ENCODE data around the gene PTGIR. TPM values are rescaled to one million over a fixed set of nuclear protein-coding genes. Genes with fewer than 3 reads are reported as not detected.

The PTGIR gene
- total and polyA plus RNA-seq, 2 donors (not counting 1 experiment from before 2014, with no cell fraction given) = 16.5 to 27.8 TPM

- H3K9me3 ChIP-seq (ENCODE audit: control insufficient read depth, insufficient read depth, low read depth, low read length) = no peaks in the 10 kb centered on the region
- TF ChIP-seq, protein P1, sequence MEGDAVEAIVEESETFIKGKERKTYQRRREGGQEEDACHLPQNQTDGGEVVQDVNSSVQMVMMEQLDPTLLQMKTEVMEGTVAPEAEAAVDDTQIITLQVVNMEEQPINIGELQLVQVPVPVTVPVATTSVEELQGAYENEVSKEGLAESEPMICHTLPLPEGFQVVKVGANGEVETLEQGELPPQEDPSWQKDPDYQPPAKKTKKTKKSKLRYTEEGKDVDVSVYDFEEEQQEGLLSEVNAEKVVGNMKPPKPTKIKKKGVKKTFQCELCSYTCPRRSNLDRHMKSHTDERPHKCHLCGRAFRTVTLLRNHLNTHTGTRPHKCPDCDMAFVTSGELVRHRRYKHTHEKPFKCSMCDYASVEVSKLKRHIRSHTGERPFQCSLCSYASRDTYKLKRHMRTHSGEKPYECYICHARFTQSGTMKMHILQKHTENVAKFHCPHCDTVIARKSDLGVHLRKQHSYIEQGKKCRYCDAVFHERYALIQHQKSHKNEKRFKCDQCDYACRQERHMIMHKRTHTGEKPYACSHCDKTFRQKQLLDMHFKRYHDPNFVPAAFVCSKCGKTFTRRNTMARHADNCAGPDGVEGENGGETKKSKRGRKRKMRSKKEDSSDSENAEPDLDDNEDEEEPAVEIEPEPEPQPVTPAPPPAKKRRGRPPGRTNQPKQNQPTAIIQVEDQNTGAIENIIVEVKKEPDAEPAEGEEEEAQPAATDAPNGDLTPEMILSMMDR (conservative IDR thresholded peaks at IDR 0.05 in 1 of 2, IDR thresholded peaks at IDR 0.05 in 1 of 2; ENCODE audit: low read depth in 1 of 2, low read length in 2 of 2) = no peak
- TF ChIP-seq EZH2 (IDR thresholded peaks at IDR 0.05; ENCODE audit: low read length, missing control alignments) = no peak
- H3K4me1 ChIP-seq (ENCODE audit: control insufficient read depth, extremely low read depth, insufficient read depth, low read length) = peaks cover 4% of the 10 kb centered on the region
- H3K27me3 ChIP-seq (ENCODE audit: control insufficient read depth, insufficient read depth, low read length) = no peaks in the 10 kb centered on the region
- no peak overlapping the region for H2AFZ ChIP-seq (ENCODE audit: low read length)
- H3K27ac ChIP-seq (ENCODE audit: insufficient read depth, low read length) = no peak overlapping the region
- peaks cover 41% of the 10 kb centered on the region for H3K36me3 ChIP-seq (ENCODE audit: control insufficient read depth, insufficient read depth, low read length)
- H3K4me3 ChIP-seq (replicated peaks in 1 of 4; ENCODE audit: control extremely low read depth in 1 of 4, insufficient read depth in 1 of 4, low read depth in 3 of 4, low read length in 4 of 4) = no peak overlapping the region
- no peak overlapping the region for H3K9ac ChIP-seq (ENCODE audit: insufficient read depth, low read length)
- no peaks in the 10 kb centered on the region for H4K20me1 ChIP-seq (ENCODE audit: control insufficient read depth, extremely low read depth, insufficient read depth, low read length)
- H3K79me2 ChIP-seq (ENCODE audit: control insufficient read depth, insufficient read depth, low read length) = peaks cover 18% of the 10 kb centered on the region
- DNase-seq (ENCODE audit: low read depth in 2 of 2) = no peak
- H3K4me2 ChIP-seq (ENCODE audit: extremely low read depth, insufficient read depth, low read length) = no peak overlapping the region
These were observed 14.5 kb downstream of the PTGIR start for GRCh38 chr19:46610413-46610775.

DNA sequence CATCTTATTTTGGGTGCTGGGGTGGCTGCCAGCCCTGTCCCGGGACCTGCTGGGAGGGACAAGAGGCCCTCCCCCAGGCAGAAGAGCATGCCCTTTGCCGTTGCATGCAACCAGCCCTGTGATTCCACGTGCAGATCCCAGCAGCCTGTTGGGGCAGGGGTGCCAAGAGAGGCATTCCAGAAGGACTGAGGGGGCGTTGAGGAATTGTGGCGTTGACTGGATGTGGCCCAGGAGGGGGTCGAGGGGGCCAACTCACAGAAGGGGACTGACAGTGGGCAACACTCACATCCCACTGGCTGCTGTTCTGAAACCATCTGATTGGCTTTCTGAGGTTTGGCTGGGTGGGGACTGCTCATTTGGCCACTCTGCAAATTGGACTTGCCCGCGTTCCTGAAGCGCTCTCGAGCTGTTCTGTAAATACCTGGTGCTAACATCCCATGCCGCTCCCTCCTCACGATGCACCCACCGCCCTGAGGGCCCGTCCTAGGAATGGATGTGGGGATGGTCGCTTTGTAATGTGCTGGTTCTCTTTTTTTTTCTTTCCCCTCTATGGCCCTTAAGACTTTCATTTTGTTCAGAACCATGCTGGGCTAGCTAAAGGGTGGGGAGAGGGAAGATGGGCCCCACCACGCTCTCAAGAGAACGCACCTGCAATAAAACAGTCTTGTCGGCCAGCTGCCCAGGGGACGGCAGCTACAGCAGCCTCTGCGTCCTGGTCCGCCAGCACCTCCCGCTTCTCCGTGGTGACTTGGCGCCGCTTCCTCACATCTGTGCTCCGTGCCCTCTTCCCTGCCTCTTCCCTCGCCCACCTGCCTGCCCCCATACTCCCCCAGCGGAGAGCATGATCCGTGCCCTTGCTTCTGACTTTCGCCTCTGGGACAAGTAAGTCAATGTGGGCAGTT is 15.1 kb downstream of the PTGIR start:
- TF ChIP-seq EZH2 (IDR thresholded peaks at IDR 0.05; ENCODE audit: low read length, missing control alignments) = no peak
- TF ChIP-seq, protein P1 (conservative IDR thresholded peaks at IDR 0.05 in 1 of 2, IDR thresholded peaks at IDR 0.05 in 1 of 2; ENCODE audit: low read depth in 1 of 2, low read length in 2 of 2) = no peak

DNA sequence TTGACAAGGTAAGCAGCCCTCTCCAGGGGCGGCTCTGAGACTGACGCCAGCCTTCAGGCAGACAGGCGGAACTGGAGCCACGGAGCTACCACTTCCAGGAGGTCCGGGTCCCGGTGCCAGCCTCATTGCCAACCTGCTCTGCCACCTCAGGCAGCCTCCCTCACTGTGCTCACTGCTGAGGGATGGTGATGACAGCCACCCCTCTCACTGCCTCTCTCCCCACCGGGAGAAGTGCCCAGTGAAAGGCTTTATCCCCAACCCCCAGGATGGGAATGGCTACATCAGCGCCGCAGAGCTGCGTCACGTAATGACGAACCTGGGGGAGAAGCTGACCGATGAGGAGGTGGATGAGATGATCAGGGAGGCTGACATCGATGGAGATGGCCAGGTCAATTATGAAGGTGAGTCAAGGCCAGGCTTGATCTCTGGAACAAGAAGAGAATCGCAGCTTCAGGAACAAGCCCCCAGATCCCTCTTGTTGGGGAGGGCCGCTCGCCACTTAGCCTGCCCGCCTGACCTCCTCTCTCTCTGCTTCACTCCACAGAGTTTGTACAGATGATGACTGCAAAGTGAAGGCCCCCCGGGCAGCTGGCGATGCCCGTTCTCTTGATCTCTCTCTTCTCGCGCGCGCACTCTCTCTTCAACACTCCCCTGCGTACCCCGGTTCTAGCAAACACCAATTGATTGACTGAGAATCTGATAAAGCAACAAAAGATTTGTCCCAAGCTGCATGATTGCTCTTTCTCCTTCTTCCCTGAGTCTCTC is 16.1 kb downstream of the PTGIR start:
- Histone ChIP-seq H3K9ac (ENCODE audit: insufficient read depth, low read length) (no peak overlapping the region), H3K4me1 (ENCODE audit: control insufficient read depth, extremely low read depth, insufficient read depth, low read length) (peaks cover 6% of the 10 kb centered on the region), H3K27ac (ENCODE audit: insufficient read depth, low read length) (no peak overlapping the region), H3K79me2 (ENCODE audit: control insufficient read depth, insufficient read depth, low read length) (peaks cover 34% of the 10 kb centered on the region), H2AFZ (ENCODE audit: low read length) (no peak overlapping the region), H3K9me3 (ENCODE audit: control insufficient read depth, insufficient read depth, low read depth, low read length) (no peaks in the 10 kb centered on the region), H3K27me3 (ENCODE audit: control insufficient read depth, insufficient read depth, low read length) (no peaks in the 10 kb centered on the region), H3K4me3 (replicated peaks in 1 of 4; ENCODE audit: control extremely low read depth in 1 of 4, insufficient read depth in 1 of 4, low read depth in 3 of 4, low read length in 4 of 4) (no peak overlapping the region), H4K20me1 (ENCODE audit: control insufficient read depth, extremely low read depth, insufficient read depth, low read length) (no peaks in the 10 kb centered on the region), H3K36me3 (ENCODE audit: control insufficient read depth, insufficient read depth, low read length) (peaks cover 41% of the 10 kb centered on the region), H3K4me2 (ENCODE audit: extremely low read depth, insufficient read depth, low read length) (no peak overlapping the region)
- no peak for DNase-seq (ENCODE audit: low read depth in 2 of 2)
- TF ChIP-seq EZH2 (IDR thresholded peaks at IDR 0.05; ENCODE audit: low read length, missing control alignments) = no peak
- TF ChIP-seq, protein P1 (conservative IDR thresholded peaks at IDR 0.05 in 1 of 2, IDR thresholded peaks at IDR 0.05 in 1 of 2; ENCODE audit: low read depth in 1 of 2, low read length in 2 of 2) = no peak

More for the DNA sequence above, 15.1 kb downstream of the PTGIR start:
- Histone ChIP-seq H3K4me3 (replicated peaks in 1 of 4; ENCODE audit: control extremely low read depth in 1 of 4, insufficient read depth in 1 of 4, low read depth in 3 of 4, low read length in 4 of 4) (no peak overlapping the region), H4K20me1 (ENCODE audit: control insufficient read depth, extremely low read depth, insufficient read depth, low read length) (no peaks in the 10 kb centered on the region), H3K9me3 (ENCODE audit: control insufficient read depth, insufficient read depth, low read depth, low read length) (no peaks in the 10 kb centered on the region), H3K4me1 (ENCODE audit: control insufficient read depth, extremely low read depth, insufficient read depth, low read length) (peaks cover 4% of the 10 kb centered on the region), H3K79me2 (ENCODE audit: control insufficient read depth, insufficient read depth, low read length) (peaks cover 24% of the 10 kb centered on the region), H3K27me3 (ENCODE audit: control insufficient read depth, insufficient read depth, low read length) (no peaks in the 10 kb centered on the region), H2AFZ (ENCODE audit: low read length) (no peak overlapping the region), H3K27ac (ENCODE audit: insufficient read depth, low read length) (no peak overlapping the region), H3K4me2 (ENCODE audit: extremely low read depth, insufficient read depth, low read length) (no peak overlapping the region), H3K9ac (ENCODE audit: insufficient read depth, low read length) (no peak overlapping the region), H3K36me3 (ENCODE audit: control insufficient read depth, insufficient read depth, low read length) (peaks cover 41% of the 10 kb centered on the region)
- DNase-seq (ENCODE audit: low read depth in 2 of 2) = no peak
